ENCODE data around the gene ATN1.

DNA sequence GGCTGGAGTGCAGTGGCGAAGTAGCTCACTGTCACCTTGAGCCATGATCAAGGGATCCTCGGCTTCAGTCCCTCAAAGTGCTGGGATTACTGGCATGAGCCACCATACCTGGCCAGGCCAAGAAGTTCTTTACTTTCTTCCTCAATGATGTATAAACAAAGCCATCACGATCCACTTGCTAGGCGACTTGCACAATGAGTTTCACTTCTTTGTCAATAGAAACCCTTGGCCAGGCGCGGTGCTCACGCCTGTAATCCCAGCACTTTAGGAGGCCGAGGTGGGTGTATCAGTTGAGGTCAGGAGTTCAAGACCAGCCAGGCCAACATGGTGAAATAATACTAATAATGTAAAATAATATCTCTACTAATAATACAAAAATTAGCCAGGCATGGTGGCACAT is 40.3 kb upstream of the ATN1 start:
- TF ChIP-seq, protein P1, sequence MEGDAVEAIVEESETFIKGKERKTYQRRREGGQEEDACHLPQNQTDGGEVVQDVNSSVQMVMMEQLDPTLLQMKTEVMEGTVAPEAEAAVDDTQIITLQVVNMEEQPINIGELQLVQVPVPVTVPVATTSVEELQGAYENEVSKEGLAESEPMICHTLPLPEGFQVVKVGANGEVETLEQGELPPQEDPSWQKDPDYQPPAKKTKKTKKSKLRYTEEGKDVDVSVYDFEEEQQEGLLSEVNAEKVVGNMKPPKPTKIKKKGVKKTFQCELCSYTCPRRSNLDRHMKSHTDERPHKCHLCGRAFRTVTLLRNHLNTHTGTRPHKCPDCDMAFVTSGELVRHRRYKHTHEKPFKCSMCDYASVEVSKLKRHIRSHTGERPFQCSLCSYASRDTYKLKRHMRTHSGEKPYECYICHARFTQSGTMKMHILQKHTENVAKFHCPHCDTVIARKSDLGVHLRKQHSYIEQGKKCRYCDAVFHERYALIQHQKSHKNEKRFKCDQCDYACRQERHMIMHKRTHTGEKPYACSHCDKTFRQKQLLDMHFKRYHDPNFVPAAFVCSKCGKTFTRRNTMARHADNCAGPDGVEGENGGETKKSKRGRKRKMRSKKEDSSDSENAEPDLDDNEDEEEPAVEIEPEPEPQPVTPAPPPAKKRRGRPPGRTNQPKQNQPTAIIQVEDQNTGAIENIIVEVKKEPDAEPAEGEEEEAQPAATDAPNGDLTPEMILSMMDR (IDR thresholded peaks at IDR 0.05), result no peak
- no peak for TF ChIP-seq EZH2 (IDR thresholded peaks at IDR 0.05)

Data from neural progenitor cell (in vitro differentiated cells).